ENCODE results near the gene NCS1. TPM values are rescaled to one million over a fixed set of nuclear protein-coding genes. Genes with fewer than 3 reads are reported as not detected.
"Not testable (repeated sequence)": the region's sequence is repeated elsewhere in the genome, so short reads cannot be mapped to it uniquely, and the experiment has no call there.

The NCS1 gene
- total and polyA plus RNA-seq, 2 donors = 5.4 to 6.9 TPM

GRCh38 chr9:130271473-130271872 lies 99.3 kb downstream of the NCS1 start:
- no peak for DNase-seq (ENCODE audit: low read depth in 6 of 9, low spot score in 9 of 9)
- no peaks in the 10 kb centered on the region for H3K36me3 ChIP-seq (ENCODE audit: control insufficient read depth in 2 of 2, insufficient read depth in 2 of 2, low read length in 1 of 2)
- H3K27ac ChIP-seq (ENCODE audit: low read depth in 1 of 2, low read length in 1 of 2) = no peak overlapping the region
- peaks cover 0 to 4% of the 10 kb centered on the region in 2 donors for H3K4me1 ChIP-seq (ENCODE audit: control insufficient read depth in 2 of 2, insufficient read depth in 2 of 2, low read length in 2 of 2)
- H3K4me3 ChIP-seq (ENCODE audit: low read length in 2 of 2) = no peak overlapping the region
- H3K27me3 ChIP-seq (ENCODE audit: control insufficient read depth in 2 of 2, insufficient read depth in 1 of 2, low read length in 1 of 2) = peaks cover 22 to 44% of the 10 kb centered on the region in 2 donors
- H3K9me3 ChIP-seq (ENCODE audit: control insufficient read depth in 2 of 2, insufficient read depth in 1 of 2, low read length in 1 of 2) = no peaks in the 10 kb centered on the region
- 87% methylated on average over 6 of the region's 6 CpGs for WGBS

- 91% methylated on average over 9 of the region's 9 CpGs for WGBS
- Histone ChIP-seq H3K9me3 (ENCODE audit: control insufficient read depth in 2 of 2, insufficient read depth in 1 of 2, low read length in 1 of 2) (no peaks in the 10 kb centered on the region), H3K4me3 (ENCODE audit: low read length in 2 of 2) (no peak overlapping the region), H3K36me3 (ENCODE audit: control insufficient read depth in 2 of 2, insufficient read depth in 2 of 2, low read length in 1 of 2) (no peaks in the 10 kb centered on the region), H3K4me1 (ENCODE audit: control insufficient read depth in 2 of 2, insufficient read depth in 2 of 2, low read length in 2 of 2) (no peaks in the 10 kb centered on the region), H3K27me3 (ENCODE audit: control insufficient read depth in 2 of 2, insufficient read depth in 1 of 2, low read length in 1 of 2) (peaks cover 0 to 13% of the 10 kb centered on the region in 2 donors), H3K27ac (ENCODE audit: low read depth in 1 of 2, low read length in 1 of 2) (no peak overlapping the region)
- no peak for DNase-seq (ENCODE audit: low read depth in 6 of 9, low spot score in 9 of 9)
These were observed 103.0 kb downstream of the NCS1 start for GRCh38 chr9:130275156-130275555.

- Histone ChIP-seq H3K36me3 (ENCODE audit: control insufficient read depth in 2 of 2, insufficient read depth in 2 of 2, low read length in 1 of 2) (no peaks in the 10 kb centered on the region), H3K9me3 (ENCODE audit: control insufficient read depth in 2 of 2, insufficient read depth in 1 of 2, low read length in 1 of 2) (no peaks in the 10 kb centered on the region), H3K4me3 (ENCODE audit: low read length in 2 of 2) (no peak overlapping the region), H3K4me1 (ENCODE audit: control insufficient read depth in 2 of 2, insufficient read depth in 2 of 2, low read length in 2 of 2) (no peaks in the 10 kb centered on the region), H3K27me3 (ENCODE audit: control insufficient read depth in 2 of 2, insufficient read depth in 1 of 2, low read length in 1 of 2) (peaks cover 0 to 10% of the 10 kb centered on the region in 2 donors), H3K27ac (ENCODE audit: low read depth in 1 of 2, low read length in 1 of 2) (no peak overlapping the region)
- 83% methylated on average over 3 of the region's 3 CpGs for WGBS
- DNase-seq (ENCODE audit: low read depth in 6 of 9, low spot score in 9 of 9) = no peak
These were observed 103.9 kb downstream of the NCS1 start for GRCh38 chr9:130276121-130276520.

- peaks cover 0 to 7% of the 10 kb centered on the region in 2 donors for H3K27me3 ChIP-seq (ENCODE audit: control insufficient read depth in 2 of 2, insufficient read depth in 1 of 2, low read length in 1 of 2)
- no peaks in the 10 kb centered on the region for H3K4me1 ChIP-seq (ENCODE audit: control insufficient read depth in 2 of 2, insufficient read depth in 2 of 2, low read length in 2 of 2)
- 94% methylated on average over 11 of the region's 11 CpGs for WGBS
- no peak for DNase-seq (ENCODE audit: low read depth in 6 of 9, low spot score in 9 of 9)
- H3K27ac ChIP-seq (ENCODE audit: low read depth in 1 of 2, low read length in 1 of 2) = no peak overlapping the region
- no peaks in the 10 kb centered on the region for H3K9me3 ChIP-seq (ENCODE audit: control insufficient read depth in 2 of 2, insufficient read depth in 1 of 2, low read length in 1 of 2)
- no peak overlapping the region for H3K4me3 ChIP-seq (ENCODE audit: low read length in 2 of 2)
- no peaks in the 10 kb centered on the region for H3K36me3 ChIP-seq (ENCODE audit: control insufficient read depth in 2 of 2, insufficient read depth in 2 of 2, low read length in 1 of 2)
These were observed 104.8 kb downstream of the NCS1 start for GRCh38 chr9:130276955-130277354.

GRCh38 chr9:130277525-130277924 lies 105.3 kb downstream of the NCS1 start:
- H3K9me3 ChIP-seq (ENCODE audit: control insufficient read depth in 2 of 2, insufficient read depth in 1 of 2, low read length in 1 of 2); DNase-seq (ENCODE audit: low read depth in 6 of 9, low spot score in 9 of 9); H3K4me3 ChIP-seq (ENCODE audit: low read length in 2 of 2); H3K4me1 ChIP-seq (ENCODE audit: control insufficient read depth in 2 of 2, insufficient read depth in 2 of 2, low read length in 2 of 2); H3K27ac ChIP-seq (ENCODE audit: low read depth in 1 of 2, low read length in 1 of 2); H3K36me3 ChIP-seq (ENCODE audit: control insufficient read depth in 2 of 2, insufficient read depth in 2 of 2, low read length in 1 of 2); H3K27me3 ChIP-seq (ENCODE audit: control insufficient read depth in 2 of 2, insufficient read depth in 1 of 2, low read length in 1 of 2): not testable (repeated sequence)
- 97% methylated on average over 1 of the region's 1 CpG for WGBS

GRCh38 chr9:130283539-130284248 lies 111.5 kb downstream of the NCS1 start:
- no peaks in the 10 kb centered on the region for H3K9me3 ChIP-seq (ENCODE audit: control insufficient read depth in 2 of 2, insufficient read depth in 1 of 2, low read length in 1 of 2)
- H3K27ac ChIP-seq (ENCODE audit: low read depth in 1 of 2, low read length in 1 of 2) = no peak overlapping the region
- DNase-seq (ENCODE audit: low read depth in 6 of 9, low spot score in 9 of 9) = no peak
- H3K36me3 ChIP-seq (ENCODE audit: control insufficient read depth in 2 of 2, insufficient read depth in 2 of 2, low read length in 1 of 2) = no peaks in the 10 kb centered on the region
- H3K4me3 ChIP-seq (ENCODE audit: low read length in 2 of 2) = no peak overlapping the region
- WGBS = 86% methylated on average over 4 of the region's 4 CpGs
- H3K27me3 ChIP-seq (ENCODE audit: control insufficient read depth in 2 of 2, insufficient read depth in 1 of 2, low read length in 1 of 2) = peaks cover 0 to 4% of the 10 kb centered on the region in 2 donors
- H3K4me1 ChIP-seq (ENCODE audit: control insufficient read depth in 2 of 2, insufficient read depth in 2 of 2, low read length in 2 of 2) = no peaks in the 10 kb centered on the region

GRCh38 chr9:130284249-130284625 lies 112.0 kb downstream of the NCS1 start:
- peaks cover 0 to 7% of the 10 kb centered on the region in 2 donors for H3K27me3 ChIP-seq (ENCODE audit: control insufficient read depth in 2 of 2, insufficient read depth in 1 of 2, low read length in 1 of 2)
- no peaks in the 10 kb centered on the region for H3K4me1 ChIP-seq (ENCODE audit: control insufficient read depth in 2 of 2, insufficient read depth in 2 of 2, low read length in 2 of 2)
- H3K9me3 ChIP-seq (ENCODE audit: control insufficient read depth in 2 of 2, insufficient read depth in 1 of 2, low read length in 1 of 2) = no peaks in the 10 kb centered on the region
- no peaks in the 10 kb centered on the region for H3K36me3 ChIP-seq (ENCODE audit: control insufficient read depth in 2 of 2, insufficient read depth in 2 of 2, low read length in 1 of 2)
- 83% methylated on average over 10 of the region's 10 CpGs for WGBS
- H3K27ac ChIP-seq (ENCODE audit: low read depth in 1 of 2, low read length in 1 of 2) = no peak overlapping the region
- H3K4me3 ChIP-seq (ENCODE audit: low read length in 2 of 2) = no peak overlapping the region
- no peak for DNase-seq (ENCODE audit: low read depth in 6 of 9, low spot score in 9 of 9)

GRCh38 chr9:130284690-130285089 lies 112.5 kb downstream of the NCS1 start:
- peaks cover 0 to 7% of the 10 kb centered on the region in 2 donors for H3K27me3 ChIP-seq (ENCODE audit: control insufficient read depth in 2 of 2, insufficient read depth in 1 of 2, low read length in 1 of 2)
- H3K4me3 ChIP-seq (ENCODE audit: low read length in 2 of 2) = no peak overlapping the region
- DNase-seq (ENCODE audit: low read depth in 6 of 9, low spot score in 9 of 9) = no peak
- no peaks in the 10 kb centered on the region for H3K36me3 ChIP-seq (ENCODE audit: control insufficient read depth in 2 of 2, insufficient read depth in 2 of 2, low read length in 1 of 2)
- H3K9me3 ChIP-seq (ENCODE audit: control insufficient read depth in 2 of 2, insufficient read depth in 1 of 2, low read length in 1 of 2) = no peaks in the 10 kb centered on the region
- H3K4me1 ChIP-seq (ENCODE audit: control insufficient read depth in 2 of 2, insufficient read depth in 2 of 2, low read length in 2 of 2) = peaks cover 0 to 2% of the 10 kb centered on the region in 2 donors
- WGBS = 92% methylated on average over 7 of the region's 7 CpGs
- H3K27ac ChIP-seq (ENCODE audit: low read depth in 1 of 2, low read length in 1 of 2) = no peak overlapping the region

GRCh38 chr9:130285271-130285670 lies 113.1 kb downstream of the NCS1 start:
- H3K36me3 ChIP-seq (ENCODE audit: control insufficient read depth in 2 of 2, insufficient read depth in 2 of 2, low read length in 1 of 2) = no peaks in the 10 kb centered on the region
- no peaks in the 10 kb centered on the region for H3K9me3 ChIP-seq (ENCODE audit: control insufficient read depth in 2 of 2, insufficient read depth in 1 of 2, low read length in 1 of 2)
- WGBS = 82% methylated on average over 9 of the region's 9 CpGs
- H3K4me1 ChIP-seq (ENCODE audit: control insufficient read depth in 2 of 2, insufficient read depth in 2 of 2, low read length in 2 of 2) = peaks cover 0 to 2% of the 10 kb centered on the region in 2 donors
- DNase-seq (ENCODE audit: low read depth in 6 of 9, low spot score in 9 of 9) = no peak
- H3K4me3 ChIP-seq (ENCODE audit: low read length in 2 of 2) = no peak overlapping the region
- H3K27ac ChIP-seq (ENCODE audit: low read depth in 1 of 2, low read length in 1 of 2) = no peak overlapping the region
- H3K27me3 ChIP-seq (ENCODE audit: control insufficient read depth in 2 of 2, insufficient read depth in 1 of 2, low read length in 1 of 2) = peaks cover 0 to 7% of the 10 kb centered on the region in 2 donors
